Measurements from ENCODE around the gene MCAT.

The MCAT gene

GRCh38 chr22:43167001-43167589 lies 23.9 kb upstream of the MCAT start:
- H3K9me3 Mint-ChIP-seq, result no peaks in the 10 kb centered on the region
- H3K4me1 Mint-ChIP-seq, result peaks cover 11 to 16% of the 10 kb centered on the region in 2 donors
- H3K4me3 Mint-ChIP-seq, result no peak overlapping the region
- no peak overlapping the region for H3K27ac Mint-ChIP-seq
- DNase-seq, result no peak
- no peak for ATAC-seq (replicated peaks)
- H3K36me3 Mint-ChIP-seq, result peaks cover 48 to 62% of the 10 kb centered on the region in 2 donors
- no peaks in the 10 kb centered on the region for H3K27me3 Mint-ChIP-seq

GRCh38 chr22:43166132-43166930 lies 23.1 kb upstream of the MCAT start:
- Mint-ChIP-seq H3K4me3 (no peak overlapping the region), H3K36me3 (peaks cover 51 to 61% of the 10 kb centered on the region in 2 donors), H3K27ac (peak overlapping the region; percentile 20), H3K27me3 (no peaks in the 10 kb centered on the region), H3K9me3 (no peaks in the 10 kb centered on the region), H3K4me1 (peaks cover 11 to 16% of the 10 kb centered on the region in 2 donors)
- ATAC-seq (replicated peaks) (no peak), DNase-seq (no peak)

- no peak overlapping the region for H3K27ac Mint-ChIP-seq
- peaks cover 14 to 16% of the 10 kb centered on the region in 2 donors for H3K4me1 Mint-ChIP-seq
- no peaks in the 10 kb centered on the region for H3K27me3 Mint-ChIP-seq
- no peaks in the 10 kb centered on the region for H3K9me3 Mint-ChIP-seq
- peaks cover 41 to 52% of the 10 kb centered on the region in 2 donors for H3K36me3 Mint-ChIP-seq
- DNase-seq (no peak), ATAC-seq (replicated peaks) (no peak)
- no peak overlapping the region for H3K4me3 Mint-ChIP-seq
Observed at GRCh38 chr22:43164636-43165035, 21.4 kb upstream of the MCAT start.

- peaks cover 39 to 53% of the 10 kb centered on the region in 2 donors for H3K36me3 Mint-ChIP-seq
- ATAC-seq (replicated peaks), result peak; percentile 4 to 11
Observed at GRCh38 chr22:43163241-43163795, 20.1 kb upstream of the MCAT start.

GRCh38 chr22:43162412-43163150 lies 19.4 kb upstream of the MCAT start:
- ATAC-seq (replicated peaks) (no peak), DNase-seq (no peak)
- H3K27me3 Mint-ChIP-seq, result no peaks in the 10 kb centered on the region
- no peak overlapping the region for H3K27ac Mint-ChIP-seq
- peaks cover 33 to 45% of the 10 kb centered on the region in 2 donors for H3K36me3 Mint-ChIP-seq
- peaks cover 21 to 29% of the 10 kb centered on the region in 2 donors for H3K4me1 Mint-ChIP-seq
- H3K4me3 Mint-ChIP-seq, result no peak overlapping the region
- no peaks in the 10 kb centered on the region for H3K9me3 Mint-ChIP-seq

More at GRCh38 chr22:43163241-43163795, 20.1 kb upstream of the MCAT start:
- no peaks in the 10 kb centered on the region for H3K9me3 Mint-ChIP-seq
- no peaks in the 10 kb centered on the region for H3K27me3 Mint-ChIP-seq
- no peak for DNase-seq
- H3K4me3 Mint-ChIP-seq, result no peak overlapping the region
- H3K27ac Mint-ChIP-seq, result no peak overlapping the region
- peaks cover 18 to 22% of the 10 kb centered on the region in 2 donors for H3K4me1 Mint-ChIP-seq

GRCh38 chr22:43160497-43161126 lies 17.4 kb upstream of the MCAT start:
- Mint-ChIP-seq H3K27ac (no peak overlapping the region), H3K9me3 (no peaks in the 10 kb centered on the region), H3K27me3 (no peaks in the 10 kb centered on the region), H3K36me3 (peaks cover 31 to 34% of the 10 kb centered on the region in 2 donors), H3K4me3 (no peak overlapping the region), H3K4me1 (peaks cover 35 to 44% of the 10 kb centered on the region in 2 donors)
- no peak for DNase-seq
- no peak for ATAC-seq (replicated peaks)

GRCh38 chr22:43159484-43160178 lies 16.4 kb upstream of the MCAT start:
- no peaks in the 10 kb centered on the region for H3K9me3 Mint-ChIP-seq
- DNase-seq (no peak), ATAC-seq (replicated peaks) (no peak)
- H3K36me3 Mint-ChIP-seq, result peaks cover 31 to 36% of the 10 kb centered on the region in 2 donors
- no peak overlapping the region for H3K27ac Mint-ChIP-seq
- H3K4me1 Mint-ChIP-seq, result peaks cover 42 to 52% of the 10 kb centered on the region in 2 donors
- H3K4me3 Mint-ChIP-seq, result no peak overlapping the region
- H3K27me3 Mint-ChIP-seq, result no peaks in the 10 kb centered on the region

GRCh38 chr22:43158778-43159483 lies 15.7 kb upstream of the MCAT start:
- no peak for DNase-seq
- no peak overlapping the region for H3K4me3 Mint-ChIP-seq
- no peak for ATAC-seq (replicated peaks)
- H3K9me3 Mint-ChIP-seq, result no peaks in the 10 kb centered on the region
- H3K36me3 Mint-ChIP-seq, result peaks cover 27 to 35% of the 10 kb centered on the region in 2 donors
- no peaks in the 10 kb centered on the region for H3K27me3 Mint-ChIP-seq
- H3K4me1 Mint-ChIP-seq, result peaks cover 41 to 49% of the 10 kb centered on the region in 2 donors
- H3K27ac Mint-ChIP-seq, result no peak overlapping the region

GRCh38 chr22:43157874-43158546 lies 14.8 kb upstream of the MCAT start:
- Mint-ChIP-seq H3K27me3 (no peaks in the 10 kb centered on the region), H3K9me3 (no peaks in the 10 kb centered on the region), H3K4me3 (no peak overlapping the region), H3K36me3 (peaks cover 24 to 33% of the 10 kb centered on the region in 2 donors), H3K4me1 (peaks cover 39 to 44% of the 10 kb centered on the region in 2 donors), H3K27ac (peak overlapping the region; percentile 16)
- DNase-seq (no peak), ATAC-seq (replicated peaks) (no peak)

- H3K9me3 Mint-ChIP-seq, result no peaks in the 10 kb centered on the region
- H3K4me3 Mint-ChIP-seq, result peak overlapping the region; percentile 23 to 51
- DNase-seq (no peak), ATAC-seq (replicated peaks) (no peak)
- peaks cover 38 to 56% of the 10 kb centered on the region in 2 donors for H3K4me1 Mint-ChIP-seq
- peaks cover 14 to 22% of the 10 kb centered on the region in 2 donors for H3K36me3 Mint-ChIP-seq
- H3K27ac Mint-ChIP-seq, result peak overlapping the region; percentile 9
- H3K27me3 Mint-ChIP-seq, result no peaks in the 10 kb centered on the region
Observed at GRCh38 chr22:43156413-43156812, 13.2 kb upstream of the MCAT start.

GRCh38 chr22:43155789-43156188 lies 12.6 kb upstream of the MCAT start:
- Mint-ChIP-seq H3K27ac (no peak overlapping the region), H3K4me1 (peaks cover 42 to 61% of the 10 kb centered on the region in 2 donors), H3K4me3 (peak overlapping the region; percentile 23 to 51), H3K36me3 (peaks cover 16 to 22% of the 10 kb centered on the region in 2 donors), H3K9me3 (no peaks in the 10 kb centered on the region), H3K27me3 (no peaks in the 10 kb centered on the region)
- ATAC-seq (replicated peaks), result peak in 1 of 2 donors; percentile 13
- DNase-seq, result no peak

GRCh38 chr22:43154887-43155536 lies 11.8 kb upstream of the MCAT start:
- H3K27me3 Mint-ChIP-seq, result no peaks in the 10 kb centered on the region

More at GRCh38 chr22:43154887-43155536, 11.8 kb upstream of the MCAT start:
- ATAC-seq (replicated peaks) (no peak), DNase-seq (no peak)
- Mint-ChIP-seq H3K4me3 (peak overlapping the region; percentile 21 to 42), H3K4me1 (peaks cover 41 to 67% of the 10 kb centered on the region in 2 donors), H3K27ac (no peak overlapping the region), H3K36me3 (peaks cover 13 to 18% of the 10 kb centered on the region in 2 donors), H3K9me3 (no peaks in the 10 kb centered on the region)
